K562 (cell line): Measurements from ENCODE around the gene ARHGAP4. TPM values are rescaled to one million over a fixed set of nuclear protein-coding genes. Genes with fewer than 3 reads are reported as not detected.

ENCODE experiments used
- DACH1 ChIP-seq: fragments of 450-650 bp; IDR thresholded peaks from 2 replicates; pipeline ENCODE4 v1.6.1; 2018; ENCODE audit not compliant: partially characterized antibody
- FIP1L1 ChIP-seq: fragments of 200-400 bp; formaldehyde crosslinking; IDR thresholded peaks from 2 replicates; pipeline ENCODE4 v1.6.1; 2018; ENCODE audit warnings: mild to moderate bottlenecking, low read depth, low read length; ENCODE audit not compliant: poor library complexity, severe bottlenecking
- FOXK2 ChIP-seq, 2 experiments: fragments of 450-650 bp; IDR thresholded peaks in 1 of 2; conservative IDR thresholded peaks in 1 of 2; 2 replicates each; pipeline ENCODE4 v1.6.1; 2016; ENCODE audit warnings: low read depth in 2 of 2, mild to moderate bottlenecking in 1 of 2
- HDAC3 ChIP-seq: fragments of 450-650 bp; IDR thresholded peaks from 2 replicates; pipeline ENCODE4 v1.6.1; 2018; ENCODE audit warnings: borderline replicate concordance, mild to moderate bottlenecking, moderate library complexity; ENCODE audit not compliant: partially characterized antibody
- KLF1 ChIP-seq: fragments of 450-650 bp; IDR thresholded peaks from 2 replicates; pipeline ENCODE4 v1.6.1; 2016; ENCODE audit warnings: missing genetic modification characterization, missing compliant biosample characterization
- LCOR ChIP-seq: sonication (generic); formaldehyde crosslinking; IDR thresholded peaks from 2 replicates; pipeline ENCODE4 v1.8.0; 2022; ENCODE audit warnings: mild to moderate bottlenecking, missing genetic modification reagents
- MCM7 ChIP-seq, 2 experiments: fragments of 450-650 bp; IDR thresholded peaks; 2 replicates each; pipeline ENCODE4 v1.6.1; 2016 to 2018
- NCOA6 ChIP-seq: fragments of 450-650 bp; IDR thresholded peaks from 2 replicates; pipeline ENCODE4 v1.6.1; 2017; ENCODE audit warnings: mild to moderate bottlenecking
- NR3C1 ChIP-seq: sonication (generic); formaldehyde crosslinking; IDR thresholded peaks from 2 replicates; pipeline ENCODE4 v1.8.1; 2022; ENCODE audit warnings: missing genetic modification reagents
- PHF20 ChIP-seq: fragments of 450-650 bp; IDR thresholded peaks from 2 replicates; pipeline ENCODE4 v1.6.1; 2018; ENCODE audit not compliant: partially characterized antibody
- POLR3A ChIP-seq: IDR thresholded peaks from 2 replicates; pipeline ENCODE4 v1.6.1; 2011; ENCODE audit warnings: borderline replicate concordance, mild to moderate bottlenecking, moderate library complexity; ENCODE audit not compliant: insufficient read length, insufficient read depth; ENCODE audit errors: extremely low read depth
- SETDB1 ChIP-seq: IDR thresholded peaks from one replicate; pipeline ENCODE4 v1.6.1; 2012; ENCODE audit warnings: low read length, control low read depth, inconsistent platforms
- TAL1 ChIP-seq: fragments of 450-650 bp; IDR thresholded peaks from 2 replicates; pipeline ENCODE4 v1.6.1; 2016; ENCODE audit warnings: mild to moderate bottlenecking
- YY1 ChIP-seq, 3 experiments: IDR thresholded peaks; 2 replicates each; pipeline ENCODE4 v1.6.1; 2011; ENCODE audit warnings: low read length in 2 of 3, mild to moderate bottlenecking in 2 of 3, moderate library complexity in 2 of 3, borderline replicate concordance in 1 of 3, control low read depth in 1 of 3, low read depth in 1 of 3; ENCODE audit not compliant: insufficient read depth in 3 of 3, insufficient replicate concordance in 2 of 3, control insufficient read depth in 1 of 3, insufficient read length in 1 of 3; ENCODE audit errors: extremely low read depth in 1 of 3
- ZNF140 ChIP-seq: fragments of 250-450 bp; sonication (Bioruptor Pico); IDR thresholded peaks from 2 replicates; pipeline ENCODE4 v1.8.0; 2021; ENCODE audit warnings: moderate library complexity, mild to moderate bottlenecking, inconsistent platforms
- ZNF239 ChIP-seq: fragments of 250-450 bp; sonication (Bioruptor Pico); IDR thresholded peaks from 2 replicates; pipeline ENCODE4 v1.4.0; 2020; ENCODE audit warnings: mild to moderate bottlenecking
- ZNF445 ChIP-seq: fragments of 250-450 bp; sonication (Bioruptor Pico); IDR thresholded peaks from 2 replicates; pipeline ENCODE4 v1.4.0; 2020; ENCODE audit warnings: low read depth, mild to moderate bottlenecking, moderate library complexity
- ZNF57 ChIP-seq: fragments of 450-650 bp; formaldehyde crosslinking; IDR thresholded peaks from 2 replicates; pipeline ENCODE4 v1.4.0; 2020; ENCODE audit warnings: mild to moderate bottlenecking, moderate library complexity
- polyA plus RNA-seq, 8 experiments: library from polyadenylated mRNA; depleted of rRNA in 4 of 8; stranded (reverse) in 5 of 8; unstranded in 3 of 8; fragments of >200 nt; fragmentation: Nextera tagmentation in 2 of 8; fragmentation: Illumina TruSeq in 1 of 8; extraction: Ambion mirVana in 2 of 8; extraction: Trizol in 1 of 8; gene quantifications; 2 replicates each; pipeline versions ENCODE4 v1.2.1 to v1.2.3, GENCODE V29; 2011 to 2014; ENCODE audit warnings: inconsistent platforms in 1 of 8, missing spikeins in 1 of 8
- total RNA-seq, 7 experiments: library from RNA; depleted of rRNA in 6 of 7; stranded (reverse); fragments of >200 nt in 6 of 7; fragmentation: Illumina TruSeq in 2 of 7; extraction: Trizol in 2 of 7; gene quantifications; 2 replicates each; pipeline versions ENCODE4 v1.2.1 to v1.2.3, GENCODE V29; 2011 to 2021; ENCODE audit warnings: low replicate concordance in 1 of 7
- TF ChIP-seq, protein P1 (sequence below): fragments of 450-650 bp; formaldehyde crosslinking; IDR thresholded peaks from 2 replicates; pipeline ENCODE4 v1.4.0; 2020; ENCODE audit warnings: mild to moderate bottlenecking, moderate library complexity
- TF ChIP-seq, protein P2 (sequence below): fragments of 250-450 bp; sonication (Bioruptor Pico); IDR thresholded peaks from 2 replicates; pipeline ENCODE4 v1.5.0; 2021
- TF ChIP-seq, protein P3 (sequence below): fragments of 450-650 bp; IDR thresholded peaks from 2 replicates; pipeline ENCODE4 v1.6.1; 2018; ENCODE audit warnings: mild to moderate bottlenecking, low read depth; ENCODE audit not compliant: partially characterized antibody
- TF ChIP-seq, protein P4 (sequence below): fragments of 450-650 bp; formaldehyde crosslinking; IDR thresholded peaks from 2 replicates; pipeline ENCODE4 v1.4.0; 2020; ENCODE audit warnings: mild to moderate bottlenecking

Gene ARHGAP4
- total and polyA plus RNA-seq, 9 of the 15 experiments (the other 6 are each of a cell fraction or from before 2014, with no cell fraction given): 0.30 to 81.8 (median 13.5) TPM

DNA sequence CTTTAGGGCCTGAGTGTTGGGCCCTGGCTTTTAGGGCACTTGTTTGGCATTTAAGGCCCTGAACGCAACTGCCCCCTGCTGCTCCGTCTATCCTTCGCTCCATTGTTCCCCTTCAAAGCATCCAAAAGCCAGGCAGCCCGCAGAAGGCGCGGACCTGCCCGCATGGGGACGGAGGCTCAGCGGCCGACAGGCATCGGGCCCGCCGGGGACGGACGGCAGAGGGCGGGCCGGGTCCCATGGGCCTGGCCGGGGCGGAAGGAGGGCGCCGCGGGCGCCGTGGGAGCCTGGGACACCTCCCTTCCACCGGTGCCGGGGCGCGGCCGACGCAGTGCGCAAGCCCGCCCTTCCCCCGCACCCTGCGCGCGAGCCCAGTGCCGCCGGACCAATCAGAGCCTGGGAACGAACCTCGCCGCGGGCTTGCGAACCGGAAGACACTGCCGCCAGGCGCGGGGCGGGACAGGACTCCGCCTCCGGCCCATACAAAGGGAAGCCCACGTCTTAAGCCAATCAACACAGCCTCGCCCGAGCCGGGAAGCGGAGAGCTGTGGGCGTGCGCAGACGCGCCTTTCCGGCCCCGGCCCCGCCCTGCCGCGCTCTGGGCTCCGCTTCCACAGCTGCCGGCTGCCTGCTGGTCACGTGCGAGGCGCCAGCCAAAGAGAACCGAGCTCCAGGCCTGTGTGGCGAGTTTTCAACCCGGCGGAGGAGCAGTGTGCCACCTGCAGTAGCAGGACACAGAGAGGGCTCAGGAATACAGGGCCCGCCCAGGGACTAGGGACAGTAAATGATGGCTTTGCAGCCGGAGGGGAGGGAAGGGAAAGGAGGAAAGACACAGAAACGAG lies 2.1 kb upstream of the ARHGAP4 start (continued):
- TF ChIP-seq ZNF445 (CRISPR knock-in tag): no peak
- TF ChIP-seq KLF1 (tag): peak; percentile 60; the same call in 1 of the 2 replicates
- TF ChIP-seq POLR3A: no peak
- peak; percentile 56 to 75; a peak in 3 of 4 replicates for TF ChIP-seq FOXK2 (conservative IDR thresholded peaks at IDR 0.05 in 1 of 2, IDR thresholded peaks at IDR 0.05 in 1 of 2; ENCODE audit: low read depth in 2 of 2)
- no peak for TF ChIP-seq SETDB1
- TF ChIP-seq MCM7 (IDR thresholded peaks at IDR 0.05): no peak
- TF ChIP-seq LCOR: no peak
- TF ChIP-seq, protein P1, sequence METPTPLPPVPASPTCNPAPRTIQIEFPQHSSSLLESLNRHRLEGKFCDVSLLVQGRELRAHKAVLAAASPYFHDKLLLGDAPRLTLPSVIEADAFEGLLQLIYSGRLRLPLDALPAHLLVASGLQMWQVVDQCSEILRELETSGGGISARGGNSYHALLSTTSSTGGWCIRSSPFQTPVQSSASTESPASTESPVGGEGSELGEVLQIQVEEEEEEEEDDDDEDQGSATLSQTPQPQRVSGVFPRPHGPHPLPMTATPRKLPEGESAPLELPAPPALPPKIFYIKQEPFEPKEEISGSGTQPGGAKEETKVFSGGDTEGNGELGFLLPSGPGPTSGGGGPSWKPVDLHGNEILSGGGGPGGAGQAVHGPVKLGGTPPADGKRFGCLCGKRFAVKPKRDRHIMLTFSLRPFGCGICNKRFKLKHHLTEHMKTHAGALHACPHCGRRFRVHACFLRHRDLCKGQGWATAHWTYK (CRISPR knock-in tag): peak; percentile 20; the same call in 1 of the 2 replicates
- TF ChIP-seq NR3C1 (CRISPR knock-in tag): no peak
- TF ChIP-seq ZNF239 (CRISPR knock-in tag): no peak
- TF ChIP-seq FIP1L1: no peak
- TF ChIP-seq, protein P2, sequence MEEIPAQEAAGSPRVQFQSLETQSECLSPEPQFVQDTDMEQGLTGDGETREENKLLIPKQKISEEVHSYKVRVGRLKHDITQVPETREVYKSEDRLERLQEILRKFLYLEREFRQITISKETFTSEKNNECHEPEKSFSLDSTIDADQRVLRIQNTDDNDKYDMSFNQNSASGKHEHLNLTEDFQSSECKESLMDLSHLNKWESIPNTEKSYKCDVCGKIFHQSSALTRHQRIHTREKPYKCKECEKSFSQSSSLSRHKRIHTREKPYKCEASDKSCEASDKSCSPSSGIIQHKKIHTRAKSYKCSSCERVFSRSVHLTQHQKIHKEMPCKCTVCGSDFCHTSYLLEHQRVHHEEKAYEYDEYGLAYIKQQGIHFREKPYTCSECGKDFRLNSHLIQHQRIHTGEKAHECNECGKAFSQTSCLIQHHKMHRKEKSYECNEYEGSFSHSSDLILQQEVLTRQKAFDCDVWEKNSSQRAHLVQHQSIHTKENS: no peak
- TF ChIP-seq PHF20: peak; percentile 24
- no peak for TF ChIP-seq TAL1
- TF ChIP-seq ZNF57: no peak
- TF ChIP-seq, protein P3, sequence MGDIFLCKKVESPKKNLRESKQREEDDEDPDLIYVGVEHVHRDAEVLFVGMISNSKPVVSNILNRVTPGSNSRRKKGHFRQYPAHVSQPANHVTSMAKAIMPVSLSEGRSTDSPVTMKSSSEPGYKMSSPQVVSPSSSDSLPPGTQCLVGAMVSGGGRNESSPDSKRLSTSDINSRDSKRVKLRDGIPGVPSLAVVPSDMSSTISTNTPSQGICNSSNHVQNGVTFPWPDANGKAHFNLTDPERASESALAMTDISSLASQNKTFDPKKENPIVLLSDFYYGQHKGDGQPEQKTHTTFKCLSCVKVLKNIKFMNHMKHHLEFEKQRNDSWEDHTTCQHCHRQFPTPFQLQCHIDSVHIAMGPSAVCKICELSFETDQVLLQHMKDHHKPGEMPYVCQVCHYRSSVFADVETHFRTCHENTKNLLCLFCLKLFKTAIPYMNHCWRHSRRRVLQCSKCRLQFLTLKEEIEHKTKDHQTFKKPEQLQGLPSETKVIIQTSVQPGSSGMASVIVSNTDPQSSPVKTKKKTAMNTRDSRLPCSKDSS: no peak
- TF ChIP-seq, protein P4, sequence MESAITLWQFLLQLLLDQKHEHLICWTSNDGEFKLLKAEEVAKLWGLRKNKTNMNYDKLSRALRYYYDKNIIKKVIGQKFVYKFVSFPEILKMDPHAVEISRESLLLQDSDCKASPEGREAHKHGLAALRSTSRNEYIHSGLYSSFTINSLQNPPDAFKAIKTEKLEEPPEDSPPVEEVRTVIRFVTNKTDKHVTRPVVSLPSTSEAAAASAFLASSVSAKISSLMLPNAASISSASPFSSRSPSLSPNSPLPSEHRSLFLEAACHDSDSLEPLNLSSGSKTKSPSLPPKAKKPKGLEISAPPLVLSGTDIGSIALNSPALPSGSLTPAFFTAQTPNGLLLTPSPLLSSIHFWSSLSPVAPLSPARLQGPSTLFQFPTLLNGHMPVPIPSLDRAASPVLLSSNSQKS (CRISPR knock-in tag): no peak
- no peak for TF ChIP-seq ZNF140 (CRISPR knock-in tag)
- TF ChIP-seq DACH1: peak; percentile 57
- TF ChIP-seq NCOA6: no peak
- TF ChIP-seq HDAC3: no peak
- TF ChIP-seq YY1 (IDR thresholded peaks at IDR 0.05; ENCODE audit: borderline replicate concordance in 1 of 3, control insufficient read depth in 1 of 3, extremely low read depth in 1 of 3, insufficient read depth in 3 of 3, insufficient read length in 1 of 3, insufficient replicate concordance in 2 of 3, low read depth in 1 of 3, low read length in 2 of 3): peak in 2 of 3 experiments; percentile 38 to 63
